Activated gamma-delta T cell (primary cell): ENCODE measurements around the gene VENTX.
"Not testable (repeated sequence)": the region's sequence is repeated elsewhere in the genome, so short reads cannot be mapped to it uniquely, and the experiment has no call there.

Experiments
- DNase-seq: peaks from one replicate; lab custom pipeline; 2025; lab: John Stamatoyannopoulos, UW

Gene VENTX

DNA sequence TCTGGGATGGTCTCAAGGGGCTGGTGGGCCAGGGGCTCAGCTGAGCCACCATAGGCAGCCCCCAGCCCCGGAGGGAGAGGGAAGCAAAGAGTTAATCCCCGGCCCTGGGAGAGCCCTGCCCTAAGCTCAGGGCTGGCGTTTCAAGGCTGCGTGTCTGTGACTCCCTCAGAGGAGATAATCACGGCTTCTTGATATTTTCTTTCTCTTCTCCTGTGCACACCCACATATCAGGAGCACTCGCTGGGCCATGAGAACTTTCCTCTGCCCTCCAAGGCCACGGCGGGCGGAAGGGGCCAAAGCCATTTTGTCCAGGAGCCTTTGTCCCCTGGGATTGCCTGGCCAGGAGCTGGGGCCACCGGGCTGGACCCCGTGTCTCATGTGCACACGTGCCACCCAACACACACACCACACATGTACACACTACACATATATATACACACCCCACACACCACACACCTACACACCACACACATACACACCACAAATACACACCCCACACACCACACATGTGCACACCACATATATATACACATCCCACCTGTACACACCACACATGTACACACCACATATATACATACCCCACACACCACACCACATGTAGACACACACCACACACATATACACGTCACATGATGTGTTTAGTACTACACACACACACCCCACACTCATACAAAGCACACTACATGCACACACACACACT is 16.9 kb downstream of the VENTX start:
- DNase-seq = no peak

DNA sequence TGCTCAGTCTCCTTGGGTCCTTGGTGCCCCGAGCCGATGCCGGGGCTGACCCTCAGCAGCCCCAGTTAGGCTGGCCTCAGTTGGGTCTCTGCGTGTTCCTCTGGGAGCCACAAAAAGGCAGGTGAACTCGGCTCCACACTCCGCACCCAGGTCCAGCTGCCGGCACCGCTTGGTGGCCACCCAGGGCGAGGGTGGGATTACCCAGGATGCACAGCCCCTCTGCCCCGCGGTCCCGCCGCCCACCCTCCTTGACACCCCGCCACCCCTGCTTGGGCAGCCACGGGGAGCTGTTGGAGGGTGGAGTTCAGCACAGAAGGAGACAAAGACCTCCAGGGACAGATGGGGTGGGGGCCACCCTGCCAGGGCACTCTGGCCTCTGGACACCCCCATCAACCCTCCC is 17.7 kb downstream of the VENTX start:
- DNase-seq = no peak

DNA sequence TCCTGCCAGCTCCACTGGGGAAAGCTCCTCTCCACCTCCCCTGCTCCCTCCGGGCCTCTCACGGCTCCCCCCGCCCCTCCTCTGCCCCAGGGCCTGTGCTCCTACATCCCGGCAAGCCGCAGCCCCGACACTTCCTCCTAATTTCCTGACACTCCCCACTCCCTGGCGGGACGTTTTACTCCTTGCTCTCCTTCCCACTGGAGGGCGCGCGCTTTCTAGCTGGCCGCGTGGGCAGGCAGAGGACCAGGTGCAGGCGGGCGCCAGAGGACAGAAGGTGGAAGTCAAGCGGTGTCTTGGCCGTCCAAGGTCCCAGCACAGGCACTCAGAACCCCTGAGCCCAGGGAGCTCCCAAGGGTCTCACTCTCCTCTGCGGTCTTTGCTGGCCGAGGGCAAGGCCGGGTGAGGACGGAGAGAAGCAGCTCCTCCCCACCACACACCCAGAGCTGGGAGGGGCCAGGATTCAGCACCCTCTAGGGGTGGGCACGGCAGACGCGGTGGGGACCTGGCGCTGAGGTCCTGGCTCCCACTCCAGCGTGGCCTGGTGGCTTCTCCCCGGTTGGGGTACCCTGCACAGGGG is 19.9 kb downstream of the VENTX start:
- DNase-seq = no peak

DNA sequence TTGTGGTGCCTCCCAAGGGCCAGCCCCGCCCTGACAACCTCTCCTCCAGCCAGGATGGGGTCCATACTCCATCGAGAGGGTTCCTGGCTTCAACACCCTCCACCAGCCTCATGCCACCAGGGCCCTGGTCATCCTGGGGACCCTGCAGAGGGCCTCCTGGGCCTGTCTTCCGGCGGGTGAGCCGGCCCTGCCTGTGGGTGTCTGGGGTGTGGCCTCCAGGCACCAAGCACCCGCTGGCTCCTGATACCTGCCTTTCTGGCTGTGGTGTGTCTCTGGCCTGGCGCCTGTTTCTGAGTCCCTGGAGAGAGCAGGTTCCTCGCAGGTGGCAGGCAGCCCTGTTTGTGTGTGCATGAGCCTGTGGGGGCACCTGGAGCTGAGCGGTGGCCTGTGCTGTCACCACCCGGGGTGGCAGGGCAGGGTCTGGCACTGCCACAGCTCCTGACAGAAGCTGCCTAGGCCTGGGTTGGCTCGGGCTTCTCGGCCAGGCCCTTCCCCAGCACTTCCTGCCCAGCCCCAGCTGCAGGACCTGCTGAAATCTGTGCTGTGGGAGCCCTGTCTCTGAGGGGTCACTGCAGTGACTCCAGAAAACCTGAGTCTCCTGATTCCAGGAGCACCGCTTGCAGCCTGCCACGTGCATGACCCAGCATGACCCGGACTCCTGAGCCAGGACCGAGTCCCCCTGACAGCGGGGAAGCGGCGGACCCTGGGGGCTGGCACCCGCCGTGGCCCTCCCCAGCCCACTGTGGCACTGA is 20.6 kb downstream of the VENTX start:
- DNase-seq = no peak

DNA sequence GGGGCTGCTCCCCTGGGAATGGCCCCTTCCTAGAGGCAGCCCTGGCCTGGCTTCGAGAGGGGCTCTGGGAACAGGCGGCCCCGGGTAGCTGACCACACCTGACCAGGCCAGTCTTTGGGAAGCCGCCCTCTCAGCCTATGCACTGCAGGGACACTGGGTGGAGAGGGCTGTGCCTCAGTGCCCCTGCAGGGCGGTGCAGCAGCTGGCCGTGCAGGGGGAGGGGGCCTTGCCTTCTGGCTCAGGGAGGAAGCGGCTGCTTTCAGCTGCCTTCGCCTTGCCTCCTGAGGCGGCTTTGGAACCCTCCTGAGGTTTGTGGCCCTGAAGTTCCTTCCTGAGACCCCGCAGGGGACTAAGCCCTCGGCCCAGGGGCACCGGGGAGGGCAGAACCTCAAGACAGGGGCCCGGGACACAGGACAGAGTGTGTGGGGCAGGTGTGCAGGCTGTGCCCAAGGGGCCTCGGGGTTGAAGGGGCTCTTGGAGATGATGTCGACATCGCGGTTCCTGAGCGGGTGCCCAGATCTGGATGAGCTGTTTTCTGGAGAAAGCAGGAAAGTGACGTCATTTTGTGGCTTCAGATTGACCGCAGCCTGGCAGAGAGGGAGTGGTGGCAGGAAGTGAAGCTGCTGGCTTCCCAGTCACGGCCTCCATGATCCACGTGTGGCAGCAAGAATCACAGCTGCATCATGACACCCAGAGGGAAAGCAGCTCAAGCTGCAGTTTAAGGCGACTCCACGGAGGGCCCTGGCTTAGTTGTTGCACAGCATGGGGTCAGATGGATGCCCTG is 21.4 kb downstream of the VENTX start:
- DNase-seq = no peak

DNA sequence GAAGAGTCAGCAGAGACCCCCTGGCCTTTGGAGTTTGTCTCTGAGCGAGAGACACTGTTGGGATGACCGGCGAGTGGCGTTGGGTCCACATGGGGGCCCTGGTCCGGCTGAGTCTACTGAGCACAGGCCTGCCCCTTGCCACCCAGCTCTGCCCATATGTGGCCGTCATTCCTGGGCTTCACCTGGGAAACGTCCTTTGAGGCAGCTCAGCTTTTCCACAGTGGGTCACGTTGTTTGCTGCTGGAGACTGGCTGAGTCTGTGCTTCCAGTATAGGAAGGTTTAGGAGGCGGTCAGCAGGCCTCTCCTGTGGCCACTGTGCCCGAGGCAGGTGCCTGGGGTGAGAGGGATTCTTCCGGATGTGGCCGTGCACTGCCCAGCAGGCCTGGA is 21.9 kb downstream of the VENTX start:
- DNase-seq = no peak

DNA sequence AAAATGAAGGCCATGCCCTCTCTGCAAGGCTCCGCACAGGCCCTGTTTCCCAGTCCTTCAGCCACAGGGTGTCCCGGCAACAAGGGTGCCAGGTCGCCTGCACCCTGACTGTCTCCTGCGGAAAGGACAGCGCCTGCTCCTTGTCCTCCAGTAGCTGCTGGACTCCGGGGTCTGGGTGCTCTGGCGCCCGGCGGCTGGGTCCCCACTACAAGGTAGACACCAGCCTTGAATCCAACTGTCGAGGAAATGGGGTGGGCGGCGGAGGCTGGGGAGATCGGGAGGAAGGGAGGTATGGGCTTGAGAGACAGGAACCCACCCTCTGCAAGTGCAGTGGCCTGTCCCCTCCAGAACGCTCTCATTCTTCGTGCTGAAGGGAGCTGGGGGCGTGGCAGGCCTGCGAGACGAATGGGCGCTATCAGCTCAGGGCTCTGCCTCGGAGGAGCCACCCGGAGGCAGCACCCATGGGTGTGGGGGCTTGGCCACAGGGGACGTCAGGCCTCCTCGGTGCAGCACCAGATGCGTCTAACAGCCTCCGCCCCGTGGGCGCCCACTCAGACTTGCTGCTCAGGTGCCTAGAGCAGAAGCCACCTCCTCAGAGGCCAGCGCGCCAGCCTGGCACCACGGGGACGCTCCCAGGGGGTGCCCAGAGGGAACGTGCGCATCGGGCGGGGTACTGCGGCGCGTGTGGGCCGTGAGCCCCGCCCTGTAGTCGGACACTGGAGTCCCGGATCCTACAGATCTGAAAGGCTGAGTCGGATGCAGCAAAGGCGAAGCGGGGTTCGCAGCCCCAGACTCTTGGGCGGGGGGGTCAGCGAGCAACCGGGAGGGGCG is 23.5 kb downstream of the VENTX start:
- peak; percentile 66 for DNase-seq

DNA sequence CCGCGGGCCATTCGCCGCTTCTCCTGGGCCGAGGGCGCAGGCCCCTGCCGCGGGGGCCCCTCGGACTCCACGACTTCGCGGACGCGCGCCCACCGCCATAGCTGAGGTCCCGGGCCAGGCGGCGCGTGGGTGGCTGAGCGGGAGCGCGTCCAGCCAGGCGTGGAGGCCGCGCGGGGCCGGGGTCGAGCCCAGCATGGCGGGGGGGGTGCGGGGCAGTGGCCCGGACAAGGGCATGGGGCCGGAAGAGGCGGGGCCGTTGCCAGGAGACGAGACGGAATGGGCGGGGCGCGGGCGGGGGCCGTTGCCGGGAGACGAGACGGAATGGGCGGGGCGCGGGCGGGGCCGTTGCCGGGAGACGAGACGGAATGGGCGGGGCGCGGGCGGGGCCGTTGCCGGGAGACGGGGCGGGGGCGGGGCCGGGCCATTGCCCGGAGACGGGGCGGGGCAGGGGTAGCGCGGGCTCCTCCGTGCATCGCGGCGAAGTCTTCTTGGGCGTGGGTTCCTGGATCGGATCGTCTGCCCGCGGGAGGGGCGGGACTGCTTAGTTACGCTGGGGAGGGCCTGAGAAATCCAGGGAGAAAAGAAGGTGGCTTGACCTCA is 24.2 kb downstream of the VENTX start:
- peak; percentile 88 for DNase-seq

DNA sequence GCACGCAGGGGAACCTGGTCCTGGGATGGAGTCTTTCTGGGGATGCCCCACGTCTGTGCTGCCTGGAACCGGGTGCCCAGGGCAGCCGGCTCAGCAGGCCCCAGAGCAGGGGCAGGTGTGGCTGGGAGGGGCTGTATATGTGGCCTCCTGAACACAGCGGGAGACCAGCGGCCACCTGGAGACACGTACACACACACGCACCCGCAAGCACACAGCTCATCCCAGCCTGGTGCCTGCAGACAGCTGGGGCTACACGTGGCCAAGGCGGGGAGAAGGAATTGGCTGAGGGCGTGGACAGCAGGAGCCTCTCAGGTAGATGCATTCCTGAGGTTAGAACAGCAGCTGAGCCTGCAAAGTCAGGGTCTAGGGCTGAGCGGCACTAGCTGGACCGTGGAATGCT is 25.0 kb downstream of the VENTX start:
- DNase-seq = no peak

DNA sequence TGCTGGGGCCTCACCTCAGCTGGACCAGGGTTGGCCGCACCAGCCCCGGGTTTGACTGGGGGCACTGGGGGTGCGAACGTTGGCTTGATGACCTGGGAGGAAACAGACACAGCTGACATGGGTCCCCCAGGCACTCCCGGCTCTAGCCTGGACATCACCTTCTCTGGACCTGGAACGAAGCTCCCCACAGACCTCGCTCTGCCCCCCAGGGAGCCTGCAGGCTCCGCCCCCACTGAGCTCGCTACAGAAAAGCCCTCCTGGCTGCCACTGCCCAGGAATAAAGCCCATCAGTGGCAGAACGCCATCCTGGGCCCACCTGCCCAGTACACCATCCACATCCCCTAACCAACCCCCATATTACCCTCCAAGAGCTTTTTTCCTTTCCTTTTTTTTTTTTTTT is 26.0 kb downstream of the VENTX start:
- no peak for DNase-seq

DNA sequence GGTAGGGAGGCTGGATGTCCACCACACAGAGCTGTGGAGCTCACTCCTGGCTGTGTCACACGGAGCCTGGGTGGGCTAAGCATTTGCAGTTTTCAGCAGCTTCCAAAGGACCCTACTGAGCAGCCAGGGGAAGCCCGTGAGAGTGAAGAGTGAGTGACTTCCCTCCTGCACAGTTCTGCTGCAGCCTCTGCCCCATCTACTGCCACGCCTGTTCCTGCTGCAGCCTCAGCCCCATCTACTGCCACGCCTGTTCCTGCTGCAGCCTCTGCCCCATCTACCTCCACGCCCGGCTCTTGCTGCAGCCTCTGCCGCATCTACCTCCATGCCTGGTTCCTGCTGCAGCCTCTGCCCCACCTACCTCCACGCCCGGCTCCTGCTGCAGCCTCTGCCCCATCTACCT is 26.8 kb downstream of the VENTX start:
- no peak for DNase-seq

DNA sequence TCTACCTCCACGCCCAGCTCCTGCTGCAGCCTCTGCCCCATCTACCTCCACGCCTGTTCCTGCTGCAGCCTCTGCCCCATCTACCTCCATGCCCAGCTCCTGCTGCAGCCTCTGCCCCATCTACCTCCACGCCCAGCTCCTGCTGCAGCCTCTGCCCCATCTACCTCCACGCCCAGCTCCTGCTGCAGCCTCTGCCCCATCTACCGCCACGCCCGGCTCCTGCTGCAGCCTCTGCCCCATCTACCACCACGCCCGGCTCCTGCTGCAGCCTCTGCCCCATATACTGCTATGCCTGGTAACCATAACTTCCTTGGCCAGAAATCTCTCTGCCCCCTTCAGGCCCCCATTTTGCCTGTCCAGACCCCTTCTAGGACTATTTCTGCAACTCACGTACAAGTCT is 27.4 kb downstream of the VENTX start:
- not testable (repeated sequence) for DNase-seq

DNA sequence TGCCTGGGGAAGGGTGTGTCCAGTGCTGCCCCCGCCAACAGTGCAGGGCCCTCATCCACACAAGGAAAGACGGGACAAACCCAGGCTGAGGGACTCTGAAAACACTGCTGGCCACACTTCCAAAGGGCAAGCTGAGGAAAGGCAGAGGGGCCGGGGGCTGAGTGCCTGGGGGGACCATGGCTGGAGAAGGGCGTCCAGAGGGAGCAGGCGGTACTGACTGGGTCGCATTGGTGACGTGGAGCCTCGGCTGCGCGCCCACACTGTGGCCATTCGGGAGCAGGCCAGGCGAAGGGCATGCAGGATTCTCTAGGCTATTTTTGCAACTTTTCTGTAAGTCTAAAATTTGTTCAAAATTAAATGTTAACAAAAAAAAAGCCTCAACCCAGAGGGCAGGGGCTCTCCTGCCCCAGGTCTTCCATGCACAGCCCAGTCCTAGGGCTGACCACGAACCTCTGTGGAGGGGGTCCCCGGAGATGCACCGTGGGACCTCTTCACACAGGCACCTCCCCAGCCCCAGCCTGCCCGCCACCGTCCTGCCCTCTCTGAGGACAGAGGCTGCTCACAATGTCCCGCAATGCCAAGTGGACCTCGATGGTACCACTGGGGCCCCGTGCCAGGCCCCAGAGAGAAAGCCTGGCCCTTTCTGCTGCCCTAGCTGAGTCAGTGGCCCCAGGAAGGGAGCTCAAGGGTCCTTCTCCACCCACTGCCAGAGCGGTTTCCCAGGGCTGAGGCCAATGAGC is 28.6 kb downstream of the VENTX start:
- no peak for DNase-seq

DNA sequence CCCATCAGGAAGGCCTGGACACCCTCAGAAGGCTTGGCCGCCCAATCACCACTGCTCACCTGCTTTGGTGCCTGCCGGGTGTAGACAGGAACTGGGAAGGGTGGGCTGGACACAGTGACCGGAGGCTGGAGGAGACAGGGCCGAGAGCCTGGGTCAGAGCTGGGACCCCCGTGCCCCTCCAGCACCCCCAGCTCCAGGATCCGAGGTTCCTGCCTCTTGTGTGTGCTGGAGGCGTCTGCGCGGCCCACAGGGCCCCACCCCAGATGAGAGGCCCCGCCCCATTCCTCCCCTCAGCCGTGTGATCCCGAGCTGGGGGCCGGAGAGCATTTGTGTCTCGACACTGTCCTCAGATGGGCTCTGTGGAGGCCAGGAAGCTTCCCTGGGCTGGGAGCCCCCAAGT is 29.6 kb downstream of the VENTX start:
- DNase-seq = no peak

DNA sequence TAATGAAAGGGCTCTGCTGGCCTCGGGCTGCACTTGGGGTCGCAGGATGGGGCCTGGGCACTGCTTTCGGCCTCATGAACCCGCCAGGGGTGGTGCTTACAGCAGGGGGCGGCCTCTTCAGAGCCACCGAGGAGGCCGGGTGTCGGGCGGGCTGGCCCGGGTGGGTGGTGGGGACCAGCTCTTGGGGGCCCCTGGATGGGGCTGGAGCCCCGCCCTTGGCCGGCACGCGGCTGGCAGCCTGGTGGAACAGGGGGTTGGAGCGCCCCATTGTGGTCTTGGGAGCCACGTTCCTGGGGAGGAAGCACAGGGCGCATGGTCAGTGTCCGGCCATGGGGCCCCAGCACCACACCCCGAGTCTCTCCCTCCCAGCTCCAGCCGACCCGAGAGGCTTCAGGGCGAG is 30.2 kb downstream of the VENTX start:
- DNase-seq = no peak

DNA sequence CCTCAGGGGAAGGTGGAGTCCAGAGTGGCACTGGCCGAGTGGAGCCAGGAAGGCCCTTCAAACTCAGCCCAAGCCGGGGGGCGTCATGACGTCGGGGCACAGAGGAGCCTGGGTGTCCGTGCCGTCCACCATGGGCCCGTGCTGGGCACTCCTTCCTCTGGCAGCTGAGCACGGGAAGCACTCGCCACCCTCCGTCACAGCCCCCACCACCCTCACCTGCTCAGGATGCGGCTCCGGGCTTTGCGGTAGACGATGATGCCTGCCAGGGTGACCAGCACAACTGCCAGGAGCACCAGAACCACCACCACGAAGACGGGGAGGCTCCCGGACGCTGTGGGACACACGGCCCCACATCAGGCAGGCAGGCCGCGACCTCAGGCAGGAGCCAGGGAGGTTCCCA is 30.9 kb downstream of the VENTX start:
- no peak for DNase-seq

DNA sequence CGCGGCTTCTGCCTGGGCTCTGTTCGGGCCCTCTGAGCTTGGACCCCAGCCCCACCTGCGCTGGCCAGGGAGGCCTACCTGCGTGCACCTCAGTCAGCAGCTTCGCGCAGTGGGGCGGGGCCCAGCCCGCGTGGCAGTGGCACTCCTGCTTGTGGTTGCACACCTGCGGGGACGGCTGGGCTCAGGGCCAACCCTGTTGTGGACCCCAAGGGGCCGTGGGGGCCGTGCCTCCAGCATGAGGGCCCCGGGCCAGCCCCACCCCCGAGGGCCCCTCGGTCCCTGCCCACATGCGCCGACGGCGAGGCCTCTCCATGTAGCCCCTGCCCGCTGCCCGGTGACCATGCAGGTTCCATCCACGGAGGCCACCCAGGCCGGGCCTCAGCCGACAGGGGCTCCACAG is 31.7 kb downstream of the VENTX start:
- DNase-seq = no peak

DNA sequence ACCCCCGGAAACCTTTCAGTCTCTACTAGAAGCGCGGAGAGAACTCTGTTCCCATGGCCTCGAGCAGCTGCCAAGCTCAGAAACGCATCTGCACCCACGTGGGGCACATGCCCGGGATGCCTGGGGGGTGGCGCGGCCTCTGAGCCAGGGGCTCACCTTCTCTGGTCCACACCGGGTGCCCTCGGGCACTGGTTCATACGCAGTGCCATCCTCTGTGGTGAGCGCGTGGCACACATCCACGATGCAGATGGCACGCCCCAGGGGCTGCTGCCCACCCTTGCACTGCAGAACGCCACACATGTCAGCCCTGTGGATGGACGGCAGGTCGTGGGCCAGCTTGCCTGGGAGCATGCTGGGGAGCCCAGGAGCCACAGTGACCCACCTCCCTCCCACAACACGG is 32.5 kb downstream of the VENTX start:
- DNase-seq = no peak

DNA sequence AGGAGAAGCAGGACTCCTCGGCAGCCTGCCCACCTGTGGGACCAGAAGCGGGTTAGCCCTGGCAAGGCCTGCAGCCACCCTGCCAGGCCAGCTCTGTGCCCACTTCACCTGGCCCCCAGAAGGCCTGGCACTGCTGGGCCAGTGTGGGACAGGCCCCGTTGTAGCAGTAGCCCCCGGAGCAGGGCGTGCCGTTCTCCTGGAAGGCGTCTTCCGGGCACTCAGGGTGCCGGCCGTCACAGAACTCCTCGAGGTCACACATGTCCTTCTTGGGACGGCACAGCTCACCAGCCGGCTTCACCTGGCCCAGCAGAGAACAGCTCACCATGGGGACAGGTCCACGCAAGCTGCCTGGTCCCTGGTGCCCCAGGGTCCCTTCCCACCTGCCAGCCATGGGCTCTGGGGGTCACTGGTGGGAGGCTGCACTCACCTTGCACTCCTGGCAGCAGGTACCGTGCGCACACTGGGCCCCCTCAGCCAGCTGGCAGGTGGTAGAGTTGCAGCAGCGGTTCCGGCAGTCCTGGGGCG is 33.2 kb downstream of the VENTX start:
- DNase-seq = no peak
